Stimulated activated CD8-positive, alpha-beta memory T cell treated with anti-CD3 and anti-CD28 coated beads, Interleukin-12 subunit alpha, Interleukin-12 subunit beta, amount 100 ng/mL, for 4 hours (primary cell): ENCODE data around the gene AHRR.
"Not testable (repeated sequence)": the region's sequence is repeated elsewhere in the genome, so short reads cannot be mapped to it uniquely, and the experiment has no call there.

Source experiments
- DNase-seq: peaks from one replicate; pipeline ENCODE4 v3.0.0-alpha.2; 2020; ENCODE audit warnings: low read depth

AHRR gene

DNA sequence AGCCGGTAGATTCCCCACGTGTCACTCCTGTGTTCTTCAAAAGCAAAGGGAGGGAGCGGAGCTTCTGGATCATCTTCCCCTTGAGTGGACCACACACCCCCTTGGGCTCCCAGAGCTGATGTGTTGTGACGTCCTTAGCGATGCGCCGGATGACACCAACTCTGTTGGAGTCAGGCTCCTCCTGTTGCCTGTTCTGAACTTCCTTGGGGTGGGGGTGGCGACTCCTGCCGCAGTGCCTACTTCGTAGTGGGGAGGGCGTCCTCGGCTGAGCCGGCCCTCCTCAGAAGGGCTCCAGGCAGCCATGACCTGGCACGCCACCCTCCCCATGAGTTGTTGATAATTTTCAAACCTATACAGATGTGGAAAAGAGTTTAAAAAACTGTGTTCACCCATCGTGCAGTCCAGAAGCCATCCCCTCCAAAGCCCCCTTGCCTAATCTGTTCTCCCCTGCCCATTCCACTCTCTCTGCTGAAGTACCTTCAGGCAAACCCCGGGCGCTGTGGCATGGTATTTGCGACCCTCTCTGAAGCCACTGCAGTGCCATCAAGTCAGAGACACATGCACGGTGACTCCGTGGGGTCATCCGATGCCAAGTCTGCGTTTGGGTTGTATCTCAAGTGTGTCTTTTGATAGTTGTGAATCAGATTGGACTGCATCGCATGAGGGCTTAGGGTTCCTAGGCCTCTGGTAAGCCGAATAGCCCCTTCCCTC is 138.2 kb downstream of the AHRR start:
- DNase-seq, result no peak

- no peak for DNase-seq
Observed at GRCh38 chr5:460273-460625, 138.7 kb downstream of the AHRR start.

- DNase-seq, result no peak
Observed at GRCh38 chr5:462051-462481, 140.6 kb downstream of the AHRR start.

GRCh38 chr5:463301-463700 is 141.8 kb downstream of the AHRR start:
- DNase-seq, result no peak

DNA sequence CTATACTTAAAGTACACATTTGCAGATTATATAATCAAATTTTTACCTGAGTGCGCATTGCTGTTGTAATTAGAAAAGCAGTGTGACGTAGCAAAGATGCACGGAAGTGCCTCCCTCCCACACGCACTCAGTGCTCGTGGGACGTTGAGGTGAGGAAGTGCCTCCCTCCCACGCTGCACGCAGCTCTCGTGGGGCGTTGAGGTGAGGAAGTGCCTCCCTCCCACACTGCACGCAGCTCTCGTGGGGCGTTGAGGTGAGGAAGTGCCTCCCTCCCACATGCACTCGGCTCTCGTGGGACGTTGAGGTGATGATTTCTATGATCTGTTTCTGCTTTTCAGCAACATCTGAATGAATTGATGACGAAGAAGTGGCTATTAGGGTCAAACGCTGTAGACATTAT is 142.4 kb downstream of the AHRR start:
- DNase-seq, result peak; percentile 77

GRCh38 chr5:464446-464842 is 142.9 kb downstream of the AHRR start:
- no peak for DNase-seq

GRCh38 chr5:464843-465590 is 143.5 kb downstream of the AHRR start:
- no peak for DNase-seq

DNA sequence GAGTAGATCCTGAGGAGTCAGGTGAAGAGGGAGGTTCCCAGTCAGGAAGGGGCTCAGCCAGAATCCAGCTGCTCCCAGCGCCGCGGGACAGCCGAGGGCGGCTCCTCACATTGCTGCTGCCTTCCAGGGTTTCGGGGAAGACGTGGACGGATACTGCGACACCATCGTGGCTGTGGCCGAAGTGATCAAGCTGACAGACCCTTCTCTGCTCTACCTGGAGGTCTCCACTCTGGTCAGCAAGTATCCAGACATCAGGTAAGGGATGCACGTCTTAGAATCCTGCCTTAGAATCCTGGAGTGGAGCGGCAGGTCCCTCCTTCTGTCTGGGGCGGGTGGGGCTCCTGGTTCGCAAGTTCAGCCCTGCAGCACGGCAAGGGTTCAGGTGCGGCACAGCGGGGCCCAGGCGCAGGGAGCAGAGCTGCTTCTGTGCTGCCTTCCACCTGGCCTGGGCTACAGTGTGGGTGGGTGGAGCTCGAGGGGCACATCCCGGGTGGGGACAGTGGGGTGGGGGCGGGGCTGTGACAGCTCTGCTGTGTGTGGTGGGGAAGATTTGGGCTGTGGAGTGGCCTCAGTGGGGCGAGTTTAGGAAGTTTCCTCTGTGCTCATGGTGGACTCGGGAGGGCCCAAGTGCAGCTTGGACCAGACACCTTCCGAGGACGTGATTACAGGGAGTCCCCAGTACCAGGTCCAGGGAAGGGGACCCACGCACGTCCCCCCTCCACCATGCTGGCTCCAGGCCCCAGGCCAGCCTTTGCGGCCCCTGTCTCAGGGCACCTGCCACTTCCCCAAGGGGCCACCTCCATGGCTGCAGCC is 144.3 kb downstream of the AHRR start:
- no peak for DNase-seq

DNA sequence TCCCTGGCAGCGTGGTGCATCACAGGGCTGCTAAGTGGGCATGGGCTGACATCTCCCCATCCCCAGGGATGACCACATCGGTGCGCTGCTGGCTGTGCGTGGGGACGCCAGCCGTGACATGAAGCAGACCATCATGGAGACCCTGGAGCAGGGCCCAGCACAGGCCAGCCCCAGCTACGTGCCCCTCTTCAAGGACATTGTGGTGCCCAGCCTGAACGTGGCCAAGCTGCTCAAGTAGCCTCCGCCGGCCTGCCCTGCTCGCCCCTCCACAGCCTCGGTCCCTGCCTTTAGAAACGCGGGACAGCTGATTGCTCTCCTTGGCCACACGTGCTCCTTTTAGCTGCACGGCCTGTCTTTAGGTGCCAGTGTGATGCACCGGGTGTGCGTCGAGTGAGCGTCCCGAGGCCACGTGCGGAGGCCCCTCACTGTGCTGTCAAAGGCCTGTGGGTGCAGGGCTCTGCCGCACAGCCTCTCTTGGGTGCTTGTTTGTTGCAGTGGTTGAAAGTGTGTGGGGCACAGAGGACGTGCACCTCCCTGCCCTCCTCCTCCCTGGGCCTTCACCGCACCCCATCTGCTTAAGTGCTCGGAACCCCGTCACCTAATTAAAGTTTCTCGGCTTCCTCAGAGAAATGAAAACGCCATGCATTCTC is 145.3 kb downstream of the AHRR start:
- DNase-seq, result no peak

DNA sequence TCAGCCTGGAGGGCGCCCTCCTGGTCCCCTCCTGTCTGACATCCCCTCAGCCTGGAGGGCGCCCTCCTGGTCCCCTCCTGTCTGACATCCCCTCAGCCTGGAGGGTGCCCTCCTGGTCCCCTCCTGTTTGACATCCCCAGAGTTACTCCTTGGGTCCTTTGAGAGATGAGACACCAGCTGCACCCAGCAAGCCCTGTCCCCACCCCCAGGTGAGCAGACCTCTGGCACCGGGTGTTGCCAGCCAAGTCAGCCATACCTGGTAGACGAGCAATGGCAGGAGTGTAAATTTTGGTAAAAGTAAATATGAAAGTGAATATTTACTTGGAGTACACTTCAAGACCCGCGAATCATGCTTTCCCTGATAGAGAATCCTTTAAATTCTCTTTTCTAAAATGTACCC is 146.9 kb downstream of the AHRR start:
- no peak for DNase-seq

DNA sequence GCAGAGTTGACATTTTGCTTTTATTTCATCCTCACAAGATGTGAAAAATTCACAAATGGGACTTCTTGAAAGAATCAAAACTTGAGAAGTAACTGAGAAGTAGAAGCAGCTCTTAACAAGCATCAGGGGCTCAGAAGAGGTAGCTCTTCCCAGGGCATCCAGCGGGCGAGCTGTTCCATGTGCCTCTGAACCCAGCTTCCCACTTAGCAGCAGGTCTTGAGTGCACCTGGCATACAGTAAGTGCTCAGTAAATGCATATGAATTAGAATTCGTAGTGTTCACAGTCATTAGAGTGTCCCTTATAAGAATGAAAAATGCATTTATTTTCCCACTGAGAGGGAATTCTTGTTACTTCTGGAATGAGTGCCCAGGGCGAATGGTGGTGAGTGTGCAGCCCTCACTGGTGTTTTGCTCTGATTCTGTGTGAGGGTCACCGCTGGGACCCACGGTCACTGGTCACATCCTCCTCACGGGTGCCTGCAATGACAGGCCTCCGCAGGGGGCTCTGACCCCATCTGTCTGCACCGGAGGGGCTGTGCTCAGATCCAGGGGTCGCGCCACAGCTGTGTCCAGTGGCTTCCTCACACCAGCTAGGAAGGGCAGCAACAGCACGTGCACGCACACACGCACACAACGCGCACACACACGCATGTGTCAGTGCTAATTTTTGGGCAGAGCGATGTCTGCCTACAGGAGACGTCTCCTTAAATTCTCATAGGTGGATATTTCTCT is 148.4 kb downstream of the AHRR start:
- DNase-seq, result no peak

- no peak for DNase-seq
Observed at GRCh38 chr5:470961-471749, 149.6 kb downstream of the AHRR start.

DNA sequence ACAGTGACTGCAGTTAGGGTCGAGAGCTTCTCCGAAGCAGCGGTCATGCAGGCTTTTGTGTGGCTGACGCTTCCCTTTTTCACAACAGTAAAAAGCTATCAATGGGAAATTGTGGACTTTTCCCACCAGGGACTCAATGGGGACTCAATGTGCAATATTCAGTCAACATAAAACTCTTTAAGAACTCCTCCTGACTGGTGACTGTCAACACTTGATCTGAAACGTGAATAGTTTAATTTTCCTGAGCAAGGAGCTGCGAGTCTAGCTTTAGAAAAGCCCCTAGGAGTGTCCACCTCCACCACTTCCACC is 150.2 kb downstream of the AHRR start:
- DNase-seq, result no peak

- DNase-seq, result no peak
Observed at GRCh38 chr5:472076-472655, 150.7 kb downstream of the AHRR start.

- peak; percentile 86 for DNase-seq
Observed at GRCh38 chr5:472656-473550, 151.4 kb downstream of the AHRR start.

GRCh38 chr5:473551-474192 is 152.2 kb downstream of the AHRR start:
- DNase-seq, result no peak

- DNase-seq, result not testable (repeated sequence)
Observed at GRCh38 chr5:474232-474839, 152.8 kb downstream of the AHRR start.

DNA sequence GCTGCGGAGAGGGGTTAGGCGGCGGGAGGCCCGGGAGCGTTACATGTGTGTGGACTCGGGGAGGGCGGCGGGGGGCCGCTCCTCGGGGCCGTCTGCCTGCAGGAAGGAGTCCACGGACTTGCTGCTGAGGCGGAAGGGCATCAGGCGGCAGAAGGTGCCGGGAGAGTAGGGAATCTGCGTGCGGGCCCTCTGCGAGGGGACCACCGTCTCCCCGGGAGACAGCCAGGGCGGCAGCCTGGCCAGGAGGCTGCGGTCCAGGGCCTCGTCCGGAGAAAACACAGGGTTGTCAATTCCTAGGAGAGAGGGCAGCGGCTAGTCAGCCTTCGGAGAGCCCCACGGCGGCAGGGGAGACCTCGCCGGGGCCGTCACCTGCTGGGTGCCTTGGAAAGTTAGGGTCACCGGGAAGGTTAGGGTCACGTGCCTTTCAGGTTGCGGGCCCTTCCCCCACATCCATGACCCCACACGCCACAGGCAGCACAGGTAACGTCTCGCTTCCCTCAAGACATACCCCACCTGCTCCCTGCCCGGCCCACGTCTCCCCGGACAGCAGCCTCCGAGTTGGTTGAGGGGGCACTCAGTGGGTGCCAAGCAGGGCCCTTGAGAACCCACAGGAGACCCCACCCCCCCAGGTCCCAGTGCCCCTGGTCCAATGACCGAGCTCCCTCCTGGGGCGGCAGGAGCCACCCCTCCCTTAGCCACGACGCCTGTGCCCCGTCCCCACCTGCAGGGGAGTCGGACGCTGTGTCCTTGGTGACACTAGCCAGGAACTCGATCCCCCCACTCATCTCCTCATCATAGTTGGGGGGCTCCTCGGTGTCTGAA is 153.5 kb downstream of the AHRR start:
- no peak for DNase-seq
